HG03095 (cell line): ENCODE measurements around the gene EPHA5.
"Not testable (repeated sequence)": the region's sequence is repeated elsewhere in the genome, so short reads cannot be mapped to it uniquely, and the experiment has no call there.

ENCODE experiments used
- ATAC-seq: cut with Tn5 transposase; IDR thresholded peaks from one replicate; pipeline ENCODE4 v1.9.1; 2021; ENCODE audit warnings: moderate library complexity; ENCODE audit not compliant: unreplicated experiment

Gene EPHA5

GRCh38 chr4:65386927-65387326, 283.4 kb downstream of the EPHA5 start:
- no peak for ATAC-seq

DNA sequence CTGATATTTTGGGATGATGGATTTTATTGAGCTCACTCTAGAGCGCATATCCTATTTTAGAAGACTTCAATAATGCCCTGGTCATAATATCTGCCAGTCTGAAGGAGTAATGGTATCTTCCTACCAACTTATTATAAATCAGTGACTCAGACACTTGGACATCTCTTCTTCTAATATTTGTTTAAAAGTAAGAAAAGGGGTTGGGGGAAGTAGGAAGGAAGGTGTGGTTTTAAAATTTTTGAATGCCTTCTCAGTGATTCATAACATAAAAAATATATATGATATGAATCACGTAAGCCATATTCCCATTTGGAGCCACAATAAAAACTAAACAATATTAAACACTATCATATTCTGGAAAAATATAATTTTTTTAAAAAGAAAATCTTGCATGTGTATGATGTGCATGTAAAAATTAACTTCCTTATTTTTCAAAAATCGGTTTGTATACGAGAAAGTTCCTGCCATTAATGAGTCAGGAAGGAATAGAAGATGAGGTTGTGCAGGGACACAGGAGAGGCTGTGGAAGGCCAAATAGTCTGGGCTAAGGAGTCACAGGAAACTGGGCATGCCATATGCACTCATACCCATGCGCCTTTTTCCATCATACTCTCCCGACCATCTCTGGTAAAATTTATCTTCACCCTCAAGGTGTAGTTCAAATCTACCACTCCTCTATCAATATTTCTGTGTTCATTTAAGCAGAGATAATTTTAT, 286.5 kb downstream of the EPHA5 start:
- no peak for ATAC-seq

DNA sequence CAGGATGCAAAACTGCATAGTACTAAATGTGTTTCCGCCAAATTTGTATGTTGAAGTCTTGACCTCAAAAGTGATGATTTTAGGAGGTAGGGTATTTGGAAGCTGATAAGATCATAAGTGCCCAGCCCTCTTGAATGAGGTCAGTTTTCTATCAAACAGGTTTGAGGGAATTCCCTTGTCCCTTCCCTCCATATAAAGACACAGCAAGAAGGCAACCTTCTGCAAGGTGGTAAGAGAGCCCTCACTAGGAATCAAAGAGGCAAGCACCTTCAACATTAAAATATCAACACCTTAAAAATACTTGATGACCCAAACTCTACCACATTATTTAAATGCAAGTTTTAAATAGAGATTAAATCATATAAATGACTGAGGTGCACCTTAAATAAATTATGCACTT, 288.6 kb downstream of the EPHA5 start:
- no peak for ATAC-seq

- ATAC-seq = no peak
These were observed 299.6 kb downstream of the EPHA5 start for GRCh38 chr4:65370709-65371108.

DNA sequence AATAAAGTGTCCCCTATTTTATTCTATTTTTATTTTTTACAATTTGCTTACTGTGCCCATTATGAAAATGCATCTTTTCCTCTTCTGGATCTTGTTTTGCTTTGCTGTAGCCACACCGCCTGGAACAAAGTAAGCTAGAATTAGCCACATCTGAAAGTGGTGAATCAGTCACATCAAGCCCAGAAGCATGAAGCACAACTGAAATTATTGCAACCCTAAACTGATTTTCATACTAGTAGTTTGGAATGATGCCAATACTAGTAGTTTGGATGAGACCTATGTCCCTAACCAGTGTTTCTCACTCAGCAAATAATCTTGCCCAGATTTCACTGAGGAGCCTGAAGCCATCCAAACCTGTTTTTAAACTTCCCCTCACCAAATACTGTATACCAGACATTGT, 303.0 kb downstream of the EPHA5 start:
- no peak for ATAC-seq

- no peak for ATAC-seq
These were observed 311.4 kb downstream of the EPHA5 start for GRCh38 chr4:65358914-65359313.

- ATAC-seq = no peak
These were observed 317.2 kb downstream of the EPHA5 start for GRCh38 chr4:65353098-65353497.

GRCh38 chr4:65344278-65344825, 325.9 kb downstream of the EPHA5 start:
- ATAC-seq = no peak

DNA sequence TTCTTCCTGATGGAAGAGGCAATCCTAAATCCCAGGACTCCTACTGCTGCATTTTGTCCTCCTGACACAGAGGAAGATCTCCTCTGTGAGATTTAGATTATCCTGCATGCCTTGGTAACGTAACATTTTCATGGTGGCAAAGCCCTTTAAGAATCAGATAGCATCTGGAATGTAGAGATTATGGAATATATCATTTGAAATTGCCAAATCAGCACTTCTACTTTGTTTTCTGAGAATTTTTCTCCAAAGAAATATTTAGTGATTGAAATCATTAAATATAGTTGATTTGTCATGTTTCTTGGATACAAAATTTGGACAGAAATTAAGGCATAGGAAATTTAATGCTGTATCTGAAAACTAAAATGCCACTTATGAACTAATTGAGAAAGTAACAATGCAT, 326.9 kb downstream of the EPHA5 start:
- no peak for ATAC-seq

GRCh38 chr4:65341557-65341956, 328.7 kb downstream of the EPHA5 start:
- no peak for ATAC-seq

GRCh38 chr4:65340382-65341109, 329.7 kb downstream of the EPHA5 start:
- no peak for ATAC-seq

DNA sequence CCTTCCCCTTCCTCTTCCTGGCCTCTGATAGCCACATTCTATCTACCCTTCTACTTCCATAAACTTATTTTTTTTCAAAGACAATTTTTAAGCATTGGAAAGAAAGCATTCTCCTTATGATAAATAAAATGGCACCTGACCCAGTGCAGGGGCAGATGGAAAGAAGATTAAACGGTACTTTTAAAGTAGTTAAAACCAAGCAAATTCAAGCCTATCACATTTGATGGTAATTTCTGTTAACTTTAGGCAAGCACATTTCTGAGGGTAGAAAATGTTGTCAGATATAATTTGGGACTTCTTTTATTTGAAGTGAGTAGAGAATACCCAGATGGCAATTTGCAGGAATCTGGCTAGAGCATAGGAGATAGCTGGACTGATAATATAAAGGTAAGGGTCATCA, 332.9 kb downstream of the EPHA5 start:
- ATAC-seq = no peak

GRCh38 chr4:65336465-65336864, 333.8 kb downstream of the EPHA5 start:
- ATAC-seq = no peak

DNA sequence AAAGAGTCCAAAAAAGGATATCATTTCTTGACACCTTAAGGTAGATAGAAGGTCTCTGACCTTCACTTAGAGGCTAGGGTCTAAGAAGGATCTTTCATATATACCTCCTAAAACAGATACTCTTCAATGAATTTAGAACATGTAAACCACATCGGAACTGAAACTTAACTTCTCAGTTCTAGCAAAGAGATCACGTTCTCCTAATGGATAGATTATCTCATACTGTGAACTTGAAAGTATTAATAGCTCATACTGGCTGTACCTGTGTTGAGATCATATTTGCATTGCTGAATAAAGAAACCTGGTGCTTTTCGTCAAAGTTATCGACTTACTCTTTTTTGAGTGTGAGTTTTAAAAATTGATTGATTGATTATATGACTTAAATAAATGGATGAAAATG, 353.8 kb downstream of the EPHA5 start:
- no peak for ATAC-seq

GRCh38 chr4:65311120-65311519, 359.2 kb downstream of the EPHA5 start:
- no peak for ATAC-seq

- no peak for ATAC-seq
These were observed 359.7 kb downstream of the EPHA5 start for GRCh38 chr4:65310586-65310985.

- not testable (repeated sequence) for ATAC-seq
These were observed 361.7 kb downstream of the EPHA5 start for GRCh38 chr4:65308626-65309025.

GRCh38 chr4:65302145-65302544, 368.1 kb downstream of the EPHA5 start:
- no peak for ATAC-seq

DNA sequence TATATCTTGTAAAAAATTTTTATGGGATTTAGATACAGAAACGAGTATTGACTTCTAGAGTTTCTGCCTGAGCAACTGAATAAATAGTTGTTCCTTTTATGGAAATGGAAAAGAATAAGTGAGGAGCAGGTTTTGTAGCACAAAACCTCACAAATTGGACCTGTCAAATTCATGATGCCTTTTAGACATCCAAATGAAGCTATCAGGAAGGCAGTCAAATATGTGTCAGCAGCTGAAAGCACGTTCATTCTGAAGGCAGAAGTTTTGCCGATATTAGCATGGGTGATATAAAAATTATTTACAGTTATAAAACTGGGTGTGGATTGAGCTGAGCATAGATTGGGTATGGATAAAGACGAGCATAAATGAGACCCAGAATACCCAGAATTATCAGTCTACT, 374.0 kb downstream of the EPHA5 start:
- ATAC-seq = no peak

- no peak for ATAC-seq
These were observed 383.2 kb downstream of the EPHA5 start for GRCh38 chr4:65287071-65287470.
